GM10266 (cell line): ENCODE measurements around the gene CD36.

ENCODE experiments used
- DNase-seq: peaks from one replicate; pipeline ENCODE4 v3.0.0; 2012; ENCODE audit errors: extremely low spot score
- TF ChIP-seq, protein P1 (sequence below): IDR thresholded peaks from 2 replicates; pipeline ENCODE4 v1.5.1; 2012; ENCODE audit warnings: mild to moderate bottlenecking, low read depth; ENCODE audit not compliant: control insufficient read depth, insufficient read depth; ENCODE audit errors: missing control alignments

The CD36 gene

DNA sequence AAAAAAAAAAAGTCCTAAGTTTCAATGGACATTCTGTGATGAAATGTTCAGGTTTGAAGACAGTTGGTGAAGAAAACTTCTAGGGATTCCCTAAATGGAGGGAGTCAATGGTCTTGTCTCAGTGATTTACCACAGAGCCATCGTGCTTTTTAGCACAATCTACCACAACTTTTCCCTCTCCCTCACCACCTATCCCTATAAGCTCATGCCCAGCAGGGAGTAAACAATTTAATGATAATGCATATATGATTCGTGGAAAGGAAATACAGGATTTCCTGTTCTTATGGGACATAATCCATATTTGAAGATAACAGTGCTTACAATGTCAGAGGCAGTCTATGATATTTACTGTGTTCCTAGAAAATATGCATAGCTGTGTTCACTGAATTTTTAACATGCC lies 38.4 kb upstream of the CD36 start:
- TF ChIP-seq, protein P1, sequence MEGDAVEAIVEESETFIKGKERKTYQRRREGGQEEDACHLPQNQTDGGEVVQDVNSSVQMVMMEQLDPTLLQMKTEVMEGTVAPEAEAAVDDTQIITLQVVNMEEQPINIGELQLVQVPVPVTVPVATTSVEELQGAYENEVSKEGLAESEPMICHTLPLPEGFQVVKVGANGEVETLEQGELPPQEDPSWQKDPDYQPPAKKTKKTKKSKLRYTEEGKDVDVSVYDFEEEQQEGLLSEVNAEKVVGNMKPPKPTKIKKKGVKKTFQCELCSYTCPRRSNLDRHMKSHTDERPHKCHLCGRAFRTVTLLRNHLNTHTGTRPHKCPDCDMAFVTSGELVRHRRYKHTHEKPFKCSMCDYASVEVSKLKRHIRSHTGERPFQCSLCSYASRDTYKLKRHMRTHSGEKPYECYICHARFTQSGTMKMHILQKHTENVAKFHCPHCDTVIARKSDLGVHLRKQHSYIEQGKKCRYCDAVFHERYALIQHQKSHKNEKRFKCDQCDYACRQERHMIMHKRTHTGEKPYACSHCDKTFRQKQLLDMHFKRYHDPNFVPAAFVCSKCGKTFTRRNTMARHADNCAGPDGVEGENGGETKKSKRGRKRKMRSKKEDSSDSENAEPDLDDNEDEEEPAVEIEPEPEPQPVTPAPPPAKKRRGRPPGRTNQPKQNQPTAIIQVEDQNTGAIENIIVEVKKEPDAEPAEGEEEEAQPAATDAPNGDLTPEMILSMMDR, result no peak
- no peak for DNase-seq

DNA sequence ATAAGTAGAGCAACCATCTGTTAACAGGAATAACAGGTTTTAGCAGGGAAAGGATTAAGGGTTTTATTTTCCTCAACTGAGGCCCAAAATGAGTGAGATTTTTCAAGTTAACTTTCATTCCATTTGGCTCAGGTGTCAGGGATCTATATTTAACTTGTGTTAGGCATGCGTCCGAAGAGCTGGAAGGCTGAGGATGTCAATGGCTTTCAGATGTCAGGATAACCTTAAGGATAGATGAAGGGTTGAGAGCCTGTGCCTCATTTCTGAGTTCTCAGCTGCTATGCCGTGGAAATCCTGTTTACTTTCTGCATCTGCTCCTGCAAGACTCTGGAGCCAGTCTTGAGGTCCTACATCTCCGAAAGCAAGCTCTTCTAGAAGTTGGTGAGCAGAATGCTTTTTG lies 36.4 kb upstream of the CD36 start:
- TF ChIP-seq, protein P1, result no peak
- no peak for DNase-seq

DNA sequence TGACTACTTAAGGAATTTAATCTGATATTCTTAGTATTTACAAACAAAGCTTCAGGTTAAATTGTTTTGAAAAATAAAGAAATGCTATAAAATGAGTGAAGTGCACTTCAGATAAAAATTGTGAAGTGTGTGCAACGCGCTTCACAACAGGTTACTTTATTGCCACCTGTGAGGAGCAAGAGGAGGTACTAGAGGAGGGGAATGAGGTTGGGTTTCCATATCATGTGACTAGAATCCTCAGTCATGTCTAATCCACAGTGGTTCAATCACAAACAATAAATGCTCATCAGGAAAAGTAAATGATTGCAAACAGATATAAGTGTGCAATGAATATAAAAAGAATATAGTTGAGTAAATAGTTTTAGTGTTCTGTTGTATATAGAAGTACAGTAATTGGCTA lies 34.5 kb upstream of the CD36 start:
- TF ChIP-seq, protein P1, result no peak
- no peak for DNase-seq

DNA sequence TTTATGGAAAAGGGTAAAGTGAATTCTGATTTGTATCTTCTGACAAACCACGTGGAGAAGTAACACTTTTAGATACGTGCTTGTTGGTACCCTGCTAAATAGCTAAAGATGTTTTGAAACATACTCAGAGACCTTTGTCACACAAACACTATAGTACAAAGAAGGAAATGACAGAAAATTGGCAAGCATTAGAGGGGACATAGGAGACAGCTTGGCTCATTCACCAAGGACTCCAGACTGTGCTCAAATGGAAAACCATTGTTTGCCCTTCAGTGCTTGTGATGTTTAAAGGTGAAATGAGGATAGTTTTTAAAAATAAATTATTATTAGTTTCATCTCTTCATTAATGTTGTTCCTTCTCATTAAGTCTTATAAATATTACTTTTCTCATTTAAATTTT lies 34.0 kb upstream of the CD36 start:
- no peak for DNase-seq
- TF ChIP-seq, protein P1, result no peak

DNA sequence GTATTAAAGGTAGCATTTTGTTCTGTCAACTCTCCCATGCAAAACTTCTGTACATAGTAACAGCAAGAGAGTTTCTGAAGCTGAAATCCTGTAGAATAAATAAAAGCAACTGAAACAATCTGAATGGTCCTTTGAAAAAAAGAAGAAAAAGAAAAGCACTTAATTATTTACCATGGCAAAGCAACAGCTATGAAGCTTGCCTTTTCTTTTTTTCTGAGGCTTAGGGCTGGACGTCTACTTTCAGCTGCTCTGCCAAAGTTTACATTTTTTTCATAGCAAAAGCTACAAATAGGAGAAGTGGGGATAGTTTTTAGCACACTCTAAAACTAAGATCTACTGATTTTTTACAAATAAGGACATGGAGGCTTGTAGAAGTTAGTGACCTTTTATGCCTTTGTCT lies 31.3 kb upstream of the CD36 start:
- DNase-seq, result no peak
- TF ChIP-seq, protein P1, result no peak

DNA sequence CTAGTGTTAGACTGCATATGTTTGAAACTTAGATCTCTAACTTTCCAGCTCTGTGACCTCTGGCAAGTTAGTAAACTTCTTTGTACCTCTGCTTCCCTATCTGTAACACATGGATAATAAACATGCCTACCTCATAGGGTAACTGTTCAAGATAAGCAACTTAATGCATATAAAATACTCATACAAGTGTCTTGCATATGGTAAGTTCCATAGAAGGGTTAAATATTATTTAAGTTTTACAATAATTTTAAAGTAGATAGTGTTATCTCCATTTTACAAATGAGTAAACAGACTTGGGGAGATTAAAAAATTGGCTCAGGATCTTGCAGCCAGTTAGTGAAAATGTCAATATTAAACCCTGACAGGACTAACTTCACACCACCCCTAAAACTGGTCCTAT lies 30.1 kb upstream of the CD36 start:
- TF ChIP-seq, protein P1, result no peak
- no peak for DNase-seq

DNA sequence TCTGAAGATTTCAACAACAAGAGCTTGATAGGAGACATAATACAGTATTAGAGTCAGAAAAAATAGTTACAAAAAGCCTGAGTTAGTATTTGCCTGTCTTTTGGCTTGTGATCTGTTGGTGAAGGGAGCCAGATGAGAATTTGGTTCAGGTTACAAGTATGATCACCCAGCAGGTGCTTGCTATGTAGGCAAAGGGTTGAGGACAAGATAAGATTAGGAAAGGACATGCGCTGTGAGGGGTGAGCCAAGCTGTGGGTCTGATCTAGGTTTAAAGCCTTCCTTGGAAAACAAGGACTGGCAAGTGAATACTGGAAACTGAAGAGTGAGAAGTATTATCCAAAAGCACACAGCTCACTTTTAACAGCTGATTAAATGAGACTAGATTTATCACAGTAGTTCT lies 28.7 kb upstream of the CD36 start:
- TF ChIP-seq, protein P1, result no peak

More for the DNA sequence above, 28.7 kb upstream of the CD36 start:
- DNase-seq, result no peak
